Neural cell (in vitro differentiated cells): ENCODE results near the gene HEATR3. TPM values are rescaled to one million over a fixed set of nuclear protein-coding genes. Genes with fewer than 3 reads are reported as not detected.

ENCODE experiments used
- H2AFZ ChIP-seq: fragments of 200-600, 300-800 bp; sonication (generic), shearing (Covaris generic); 2 replicates; pipeline ENCODE4 v1.6.0; 2014; ENCODE audit warnings: low read depth, mild to moderate bottlenecking, antibody characterized with exemption, low read length, moderate library complexity
- H3F3A ChIP-seq: fragments of 200-600 bp; shearing (Covaris generic); 2 replicates; pipeline ENCODE4 v1.6.1; 2016; ENCODE audit warnings: mild to moderate bottlenecking, moderate library complexity, mixed read lengths, antibody characterized with exemption, low read length; ENCODE audit not compliant: insufficient read depth, poor library complexity, severe bottlenecking
- H3K27ac ChIP-seq: fragments of 200-600, 300-800 bp; sonication (generic), shearing (Covaris generic); 2 replicates; pipeline ENCODE4 v1.5.1; 2014; ENCODE audit warnings: mild to moderate bottlenecking, low read length, moderate library complexity
- H3K27me3 ChIP-seq: fragments of 300-800, 200-600 bp; sonication (generic), shearing (Covaris generic); 2 replicates; pipeline ENCODE4 v1.6.0; 2014; ENCODE audit warnings: mild to moderate bottlenecking, low read depth, low read length, moderate library complexity; ENCODE audit not compliant: insufficient read depth
- H3K36me3 ChIP-seq: fragments of 300-800, 200-600 bp; sonication (generic), shearing (Covaris generic); 2 replicates; pipeline ENCODE4 v1.5.1; 2014; ENCODE audit warnings: mild to moderate bottlenecking, antibody characterized with exemption, low read length, moderate library complexity; ENCODE audit not compliant: insufficient read depth
- H3K4me2 ChIP-seq: fragments of 300-800, 200-600 bp; sonication (generic), shearing (Covaris generic); 2 replicates; pipeline ENCODE4 v1.6.0; 2014; ENCODE audit warnings: mild to moderate bottlenecking, low read length
- H3K4me3 ChIP-seq: fragments of 300-800, 200-600 bp; sonication (generic), shearing (Covaris generic); 2 replicates; pipeline ENCODE4 v1.5.1; 2014; ENCODE audit warnings: mild to moderate bottlenecking, low read length, moderate library complexity
- H3K79me2 ChIP-seq: fragments of 200-600 bp; shearing (Covaris generic); replicated peaks from 2 replicates; pipeline ENCODE4 v1.6.0; 2014; ENCODE audit warnings: mild to moderate bottlenecking, low read length, moderate library complexity; ENCODE audit not compliant: insufficient read depth
- H3K9ac ChIP-seq: fragments of 300-800, 200-600 bp; sonication (generic), shearing (Covaris generic); 2 replicates; pipeline ENCODE4 v1.6.1; 2016; ENCODE audit warnings: mild to moderate bottlenecking, low read length, mixed read lengths
- H3K9me2 ChIP-seq: fragments of 200-600 bp; shearing (Covaris generic); 2 replicates; pipeline ENCODE4 v1.6.1; 2016; ENCODE audit warnings: mild to moderate bottlenecking, low read length, mixed read lengths; ENCODE audit not compliant: insufficient read depth
- H3K9me3 ChIP-seq: fragments of 200-600, 300-800 bp; sonication (generic), shearing (Covaris generic); 2 replicates; pipeline ENCODE4 v1.6.1; 2016; ENCODE audit warnings: mild to moderate bottlenecking, mixed run types, low read length, moderate library complexity, mixed read lengths
- H4K20me1 ChIP-seq: fragments of 200-600 bp; shearing (Covaris generic); 2 replicates; pipeline ENCODE4 v1.6.1; 2016; ENCODE audit warnings: mild to moderate bottlenecking, mixed run types; ENCODE audit not compliant: insufficient read depth
- EP300 ChIP-seq: fragments of 450-650 bp; conservative IDR thresholded peaks from 2 replicates; pipeline ENCODE4 v1.6.1; 2014; ENCODE audit warnings: antibody characterized with exemption, mild to moderate bottlenecking, moderate library complexity; ENCODE audit not compliant: poor library complexity, severe bottlenecking
- EZH2 ChIP-seq: fragments of 200-600, 300-800 bp; shearing (Covaris generic), sonication (generic); IDR thresholded peaks from 2 replicates; pipeline ENCODE4 v1.6.1; 2014; ENCODE audit warnings: antibody characterized with exemption, low read length, borderline replicate concordance, mild to moderate bottlenecking; ENCODE audit not compliant: insufficient read depth, poor library complexity, severe bottlenecking
- MXI1 ChIP-seq: fragments of 450-650 bp; conservative IDR thresholded peaks from 2 replicates; pipeline ENCODE4 v1.6.1; 2014; ENCODE audit warnings: antibody characterized with exemption, mild to moderate bottlenecking; ENCODE audit not compliant: poor library complexity, severe bottlenecking
- POLR2AphosphoS5 ChIP-seq: IDR thresholded peaks from 2 replicates; pipeline ENCODE4 v1.6.1; 2012
- RAD21 ChIP-seq: fragments of 450-650 bp; conservative IDR thresholded peaks from 2 replicates; pipeline ENCODE4 v1.6.1; 2014; ENCODE audit warnings: antibody characterized with exemption, mild to moderate bottlenecking, moderate library complexity
- SMC3 ChIP-seq: fragments of 450-650 bp; conservative IDR thresholded peaks from 2 replicates; pipeline ENCODE4 v1.6.1; 2014; ENCODE audit warnings: antibody characterized with exemption, mild to moderate bottlenecking, moderate library complexity; ENCODE audit not compliant: poor library complexity
- TAF1 ChIP-seq: IDR thresholded peaks from 2 replicates; pipeline ENCODE4 v1.6.1; 2012; ENCODE audit warnings: low read depth
- polyA plus RNA-seq: library from polyadenylated mRNA; depleted of rRNA; stranded (reverse); fragments of >200 nt; gene quantifications from 2 replicates; pipeline ENCODE4 v1.2.3, GENCODE V29; 2014
- TF ChIP-seq, protein P1 (sequence below): fragments of 450-650 bp; IDR thresholded peaks from 2 replicates; pipeline ENCODE4 v1.5.1; 2014; ENCODE audit warnings: antibody characterized with exemption, mild to moderate bottlenecking, moderate library complexity; ENCODE audit not compliant: poor library complexity, severe bottlenecking
- TF ChIP-seq, protein P2 (sequence below): IDR thresholded peaks from 2 replicates; pipeline ENCODE4 v1.6.1; 2012; ENCODE audit warnings: borderline replicate concordance

Gene HEATR3
- polyA plus RNA-seq, 1 donor from 2014 or later: 50.5 TPM

DNA sequence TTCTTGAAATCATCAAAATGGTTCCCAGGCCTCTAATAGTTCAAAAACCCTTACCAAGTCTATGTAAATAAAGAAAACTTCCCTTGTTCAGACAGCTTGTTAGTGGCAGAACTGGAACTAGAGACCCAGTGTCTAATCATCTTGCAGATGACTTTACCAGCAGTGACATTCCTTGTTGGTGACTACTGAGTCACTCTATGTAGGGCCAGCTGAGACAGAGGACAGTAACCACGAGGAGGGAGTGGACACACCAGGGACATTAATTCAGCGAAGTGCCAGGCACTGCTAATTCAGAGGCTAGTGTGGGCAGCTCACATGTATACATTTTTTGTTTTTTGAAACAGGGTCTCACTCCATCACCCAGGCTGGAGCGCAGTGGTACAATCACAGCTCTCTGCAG is 6.1 kb upstream of the HEATR3 start:
- Histone ChIP-seq H2AFZ (no peak overlapping the region), H3F3A (no peaks in the 10 kb centered on the region), H3K4me3 (no peak overlapping the region), H3K9ac (no peak overlapping the region), H3K27me3 (no peaks in the 10 kb centered on the region), H3K27ac (no peak overlapping the region), H3K4me2 (no peak overlapping the region), H3K36me3 (no peaks in the 10 kb centered on the region), H3K9me2 (no peaks in the 10 kb centered on the region), H4K20me1 (no peaks in the 10 kb centered on the region), H3K9me3 (no peaks in the 10 kb centered on the region), H3K79me2 (no peaks in the 10 kb centered on the region)
- TF ChIP-seq POLR2AphosphoS5: no peak
- no peak for TF ChIP-seq EZH2
- TF ChIP-seq RAD21: no peak
- no peak for TF ChIP-seq EP300
- no peak for TF ChIP-seq MXI1

DNA sequence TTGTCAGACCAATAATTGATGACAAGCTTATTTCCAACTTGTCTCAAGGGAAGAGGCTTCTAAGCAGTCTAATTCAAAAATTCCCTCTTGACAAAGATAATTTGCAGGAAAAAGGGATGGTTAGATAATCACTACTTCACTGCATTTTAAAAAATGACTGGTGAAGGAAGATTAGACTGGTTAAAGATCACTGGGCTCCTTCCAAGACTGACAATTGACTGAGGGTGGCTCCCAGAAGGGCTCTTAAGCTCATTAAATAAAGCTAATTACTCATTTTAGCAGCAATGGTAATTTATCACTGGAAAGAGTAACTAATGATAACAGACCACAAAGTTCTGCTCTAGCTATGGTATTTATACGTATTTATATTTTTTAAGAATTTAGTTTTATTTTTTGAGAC is 4.4 kb upstream of the HEATR3 start:
- no peak overlapping the region for H2AFZ ChIP-seq
- TF ChIP-seq POLR2AphosphoS5 (no peak), TAF1 (no peak), MXI1 (no peak), EP300 (no peak), RAD21 (no peak), EZH2 (no peak), SMC3 (no peak)
- TF ChIP-seq, protein P1, sequence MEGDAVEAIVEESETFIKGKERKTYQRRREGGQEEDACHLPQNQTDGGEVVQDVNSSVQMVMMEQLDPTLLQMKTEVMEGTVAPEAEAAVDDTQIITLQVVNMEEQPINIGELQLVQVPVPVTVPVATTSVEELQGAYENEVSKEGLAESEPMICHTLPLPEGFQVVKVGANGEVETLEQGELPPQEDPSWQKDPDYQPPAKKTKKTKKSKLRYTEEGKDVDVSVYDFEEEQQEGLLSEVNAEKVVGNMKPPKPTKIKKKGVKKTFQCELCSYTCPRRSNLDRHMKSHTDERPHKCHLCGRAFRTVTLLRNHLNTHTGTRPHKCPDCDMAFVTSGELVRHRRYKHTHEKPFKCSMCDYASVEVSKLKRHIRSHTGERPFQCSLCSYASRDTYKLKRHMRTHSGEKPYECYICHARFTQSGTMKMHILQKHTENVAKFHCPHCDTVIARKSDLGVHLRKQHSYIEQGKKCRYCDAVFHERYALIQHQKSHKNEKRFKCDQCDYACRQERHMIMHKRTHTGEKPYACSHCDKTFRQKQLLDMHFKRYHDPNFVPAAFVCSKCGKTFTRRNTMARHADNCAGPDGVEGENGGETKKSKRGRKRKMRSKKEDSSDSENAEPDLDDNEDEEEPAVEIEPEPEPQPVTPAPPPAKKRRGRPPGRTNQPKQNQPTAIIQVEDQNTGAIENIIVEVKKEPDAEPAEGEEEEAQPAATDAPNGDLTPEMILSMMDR: no peak
- TF ChIP-seq, protein P2, sequence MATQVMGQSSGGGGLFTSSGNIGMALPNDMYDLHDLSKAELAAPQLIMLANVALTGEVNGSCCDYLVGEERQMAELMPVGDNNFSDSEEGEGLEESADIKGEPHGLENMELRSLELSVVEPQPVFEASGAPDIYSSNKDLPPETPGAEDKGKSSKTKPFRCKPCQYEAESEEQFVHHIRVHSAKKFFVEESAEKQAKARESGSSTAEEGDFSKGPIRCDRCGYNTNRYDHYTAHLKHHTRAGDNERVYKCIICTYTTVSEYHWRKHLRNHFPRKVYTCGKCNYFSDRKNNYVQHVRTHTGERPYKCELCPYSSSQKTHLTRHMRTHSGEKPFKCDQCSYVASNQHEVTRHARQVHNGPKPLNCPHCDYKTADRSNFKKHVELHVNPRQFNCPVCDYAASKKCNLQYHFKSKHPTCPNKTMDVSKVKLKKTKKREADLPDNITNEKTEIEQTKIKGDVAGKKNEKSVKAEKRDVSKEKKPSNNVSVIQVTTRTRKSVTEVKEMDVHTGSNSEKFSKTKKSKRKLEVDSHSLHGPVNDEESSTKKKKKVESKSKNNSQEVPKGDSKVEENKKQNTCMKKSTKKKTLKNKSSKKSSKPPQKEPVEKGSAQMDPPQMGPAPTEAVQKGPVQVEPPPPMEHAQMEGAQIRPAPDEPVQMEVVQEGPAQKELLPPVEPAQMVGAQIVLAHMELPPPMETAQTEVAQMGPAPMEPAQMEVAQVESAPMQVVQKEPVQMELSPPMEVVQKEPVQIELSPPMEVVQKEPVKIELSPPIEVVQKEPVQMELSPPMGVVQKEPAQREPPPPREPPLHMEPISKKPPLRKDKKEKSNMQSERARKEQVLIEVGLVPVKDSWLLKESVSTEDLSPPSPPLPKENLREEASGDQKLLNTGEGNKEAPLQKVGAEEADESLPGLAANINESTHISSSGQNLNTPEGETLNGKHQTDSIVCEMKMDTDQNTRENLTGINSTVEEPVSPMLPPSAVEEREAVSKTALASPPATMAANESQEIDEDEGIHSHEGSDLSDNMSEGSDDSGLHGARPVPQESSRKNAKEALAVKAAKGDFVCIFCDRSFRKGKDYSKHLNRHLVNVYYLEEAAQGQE: no peak
- H4K20me1 ChIP-seq: no peaks in the 10 kb centered on the region
- no peak overlapping the region for H3K4me3 ChIP-seq
- H3K4me2 ChIP-seq: no peak overlapping the region
- H3K9me2 ChIP-seq: no peaks in the 10 kb centered on the region
- H3F3A ChIP-seq: no peaks in the 10 kb centered on the region
- no peak overlapping the region for H3K27ac ChIP-seq
- H3K9me3 ChIP-seq: no peaks in the 10 kb centered on the region
- no peaks in the 10 kb centered on the region for H3K36me3 ChIP-seq
- no peaks in the 10 kb centered on the region for H3K79me2 ChIP-seq
- no peak overlapping the region for H3K9ac ChIP-seq
- H3K27me3 ChIP-seq: no peaks in the 10 kb centered on the region

DNA sequence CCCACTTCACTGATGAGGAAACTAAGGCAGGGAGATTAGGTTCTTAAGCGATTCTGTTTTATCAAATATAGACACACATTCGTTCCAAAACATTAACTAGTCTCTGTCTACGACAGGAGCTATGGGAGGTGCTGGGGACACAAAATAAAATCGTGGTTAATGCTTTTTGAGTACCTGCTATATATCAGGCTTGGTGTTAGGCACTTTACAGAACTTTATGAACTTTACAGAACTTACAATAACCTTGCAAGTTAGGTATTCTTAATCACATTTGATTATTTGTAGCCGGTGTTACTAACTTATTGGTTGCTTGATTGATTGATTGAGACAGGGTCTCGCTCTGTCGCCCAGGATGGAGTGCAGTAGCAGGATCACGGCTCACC is 538 bp upstream of the HEATR3 start:
- Histone ChIP-seq H3K4me3 (peak overlapping the region; percentile 98), H3K79me2 (peaks cover 7% of the 10 kb centered on the region), H4K20me1 (no peaks in the 10 kb centered on the region), H2AFZ (no peak overlapping the region), H3K9ac (no peak overlapping the region), H3F3A (no peaks in the 10 kb centered on the region), H3K9me2 (no peaks in the 10 kb centered on the region), H3K9me3 (no peaks in the 10 kb centered on the region), H3K36me3 (no peaks in the 10 kb centered on the region), H3K27me3 (no peaks in the 10 kb centered on the region), H3K4me2 (no peak overlapping the region), H3K27ac (no peak overlapping the region)
- no peak for TF ChIP-seq TAF1
- TF ChIP-seq EZH2: no peak
- no peak for TF ChIP-seq EP300
- TF ChIP-seq, protein P1: no peak
